ENCODE results near the gene RBM47. TPM values are rescaled to one million over a fixed set of nuclear protein-coding genes. Genes with fewer than 3 reads are reported as not detected.

The RBM47 gene
- total and polyA plus RNA-seq, 9 of the 15 experiments (the other 6 are each of a cell fraction or from before 2014, with no cell fraction given), result 1.4 to 6.4 (median 3.3) TPM

- TF ChIP-seq, protein P1, sequence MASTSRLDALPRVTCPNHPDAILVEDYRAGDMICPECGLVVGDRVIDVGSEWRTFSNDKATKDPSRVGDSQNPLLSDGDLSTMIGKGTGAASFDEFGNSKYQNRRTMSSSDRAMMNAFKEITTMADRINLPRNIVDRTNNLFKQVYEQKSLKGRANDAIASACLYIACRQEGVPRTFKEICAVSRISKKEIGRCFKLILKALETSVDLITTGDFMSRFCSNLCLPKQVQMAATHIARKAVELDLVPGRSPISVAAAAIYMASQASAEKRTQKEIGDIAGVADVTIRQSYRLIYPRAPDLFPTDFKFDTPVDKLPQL (IDR thresholded peaks at IDR 0.05; ENCODE audit: extremely low read depth, insufficient read length), result no peak
- TF ChIP-seq ZNF217 (CRISPR knock-in tag; IDR thresholded peaks at IDR 0.05), result no peak
- no peak for TF ChIP-seq SAFB2 (IDR thresholded peaks at IDR 0.05; ENCODE audit: borderline replicate concordance, low read depth, low read length, severe bottlenecking)
- no peak for TF ChIP-seq DEAF1 (CRISPR knock-in tag; IDR thresholded peaks at IDR 0.05)
- peak; percentile 55; the same call in 1 of the 2 replicates for TF ChIP-seq ETV1 (tag; conservative IDR thresholded peaks at IDR 0.05; ENCODE audit: low read depth)
- no peak for TF ChIP-seq KLF6 (CRISPR knock-in tag; IDR thresholded peaks at IDR 0.05; ENCODE audit: borderline replicate concordance)
- TF ChIP-seq IRF1 (CRISPR knock-in tag; IDR thresholded peaks at IDR 0.05; ENCODE audit: borderline replicate concordance), result no peak
- TF ChIP-seq ZNF121 (CRISPR knock-in tag; conservative IDR thresholded peaks at IDR 0.05), result no peak
- no peak for TF ChIP-seq ZNF431 (CRISPR knock-in tag; IDR thresholded peaks at IDR 0.05)
- no peak for TF ChIP-seq MEF2A (IDR thresholded peaks at IDR 0.05; ENCODE audit: control insufficient read depth, low read depth, low read length)
- TF ChIP-seq ETV6 (IDR thresholded peaks at IDR 0.05; ENCODE audit: borderline replicate concordance in 1 of 2, low read depth in 2 of 2, low read length in 1 of 2), result peak in 1 of 2 experiments; percentile 82; a peak in 2 of 4 replicates
- TF ChIP-seq ETV6 (CRISPR knock-in tag; IDR thresholded peaks at IDR 0.05; ENCODE audit: borderline replicate concordance), result no peak
- 0 out of 4 replicates have a peak, but pooled peaks of 1 of the 2 experiments have one; percentile 2 for TF ChIP-seq RAD21 (CRISPR knock-in tag; conservative IDR thresholded peaks at IDR 0.05 in 1 of 2, IDR thresholded peaks at IDR 0.05 in 1 of 2)
Observed at GRCh38 chr4:40553995-40554394, 75.7 kb downstream of the RBM47 start (continued).
